HG03196 (cell line): ENCODE measurements around the gene PUM1.

Source experiments
- ATAC-seq: cut with Tn5 transposase; IDR thresholded peaks from one replicate; pipeline ENCODE4 v1.9.1; 2021; ENCODE audit not compliant: unreplicated experiment

Gene PUM1

DNA sequence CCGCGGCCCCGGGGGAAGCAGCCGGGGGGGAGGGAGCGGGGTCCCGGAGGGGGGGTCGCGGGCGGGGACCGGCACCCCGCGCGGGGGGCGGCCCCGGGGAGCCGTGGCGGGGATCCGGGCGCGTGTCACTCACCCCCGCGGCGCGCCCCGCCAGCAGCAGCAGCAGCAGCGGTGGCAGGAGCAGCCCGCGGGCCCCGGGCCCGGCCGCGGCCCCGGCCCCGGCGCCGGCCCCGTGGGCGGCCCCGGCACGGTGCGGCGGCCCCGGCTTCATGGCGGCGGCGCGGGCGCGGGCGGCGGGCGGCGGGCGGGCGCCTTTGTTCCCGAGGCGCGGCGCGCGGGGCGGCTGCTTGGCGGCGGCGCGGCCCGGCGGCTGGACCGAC, 157.2 kb downstream of the PUM1 start:
- ATAC-seq: no peak

DNA sequence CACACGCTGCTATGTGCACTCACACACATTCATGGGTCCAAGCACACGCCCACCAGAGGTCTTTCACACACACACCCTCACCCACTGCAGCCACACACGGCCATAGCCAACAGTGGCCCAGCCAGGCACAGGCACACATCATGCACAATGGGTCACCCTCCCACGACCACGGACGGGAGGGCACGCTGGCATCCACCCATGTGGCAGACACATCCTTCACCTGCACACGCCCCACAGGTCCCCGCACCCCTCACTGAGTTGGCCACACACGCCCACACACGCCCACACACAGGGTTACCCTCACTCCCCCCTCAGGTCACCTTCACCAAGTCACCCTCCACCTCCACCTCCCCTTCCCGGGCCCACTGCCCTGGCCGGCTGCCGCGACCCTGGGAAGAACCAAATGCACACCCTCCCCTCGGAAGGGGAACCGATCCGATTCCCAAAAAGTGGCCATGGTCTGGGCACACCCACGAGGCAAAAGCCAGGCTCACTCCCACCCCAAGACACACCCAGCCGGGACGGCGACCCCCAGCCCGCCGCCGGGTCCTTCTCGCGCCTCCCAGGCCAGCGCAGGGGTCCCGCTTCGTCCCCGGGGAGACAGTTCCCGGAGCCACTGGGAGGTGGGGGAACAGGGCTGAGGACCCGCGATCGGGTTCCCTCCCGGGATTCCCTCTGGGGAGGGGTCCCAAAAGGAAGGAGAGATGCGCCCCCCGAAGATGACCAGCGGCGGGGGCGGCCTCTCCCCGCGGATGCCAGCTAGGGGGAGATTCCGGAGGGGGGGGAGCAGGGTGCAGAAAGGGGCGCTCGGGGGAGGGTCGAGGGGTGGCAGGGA, 157.8 kb downstream of the PUM1 start:
- ATAC-seq: no peak

DNA sequence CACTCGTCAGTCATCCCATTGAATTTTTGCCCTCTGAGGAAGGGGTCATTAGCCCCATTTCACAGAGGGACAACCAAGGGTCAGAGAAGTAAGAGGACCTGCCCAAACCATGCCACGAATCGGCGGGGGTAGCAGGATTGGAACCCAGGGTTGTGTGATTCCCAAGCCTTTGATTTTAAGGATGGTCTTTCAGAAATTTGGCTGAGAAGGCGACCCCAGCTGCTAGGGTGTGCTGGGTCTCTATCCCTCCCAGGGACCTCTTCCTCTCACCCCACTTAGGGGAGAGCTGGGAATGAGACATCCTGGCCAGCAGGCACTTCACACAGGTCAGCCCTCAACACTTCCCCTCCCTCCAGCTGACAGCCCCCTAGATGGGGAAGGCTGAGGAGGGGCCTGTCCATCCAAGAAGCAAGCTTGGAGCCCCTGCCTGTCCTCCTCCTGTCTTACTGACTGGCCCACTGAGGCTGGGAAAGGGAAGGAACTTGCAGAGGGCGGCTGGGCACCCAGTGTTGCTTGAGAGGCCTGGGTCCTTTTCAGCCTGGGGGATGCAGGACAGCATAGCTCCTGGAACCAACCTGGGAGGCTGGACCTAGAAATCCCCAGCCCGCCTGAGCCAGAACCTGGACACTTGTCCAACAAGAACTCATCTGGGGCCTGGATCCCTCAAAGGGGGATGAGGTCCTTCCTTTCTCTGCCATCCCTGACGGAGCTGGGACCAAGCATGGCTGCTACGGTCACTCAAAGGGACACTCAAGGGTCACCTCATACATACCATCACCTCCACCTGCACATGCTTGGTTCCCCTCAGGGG, 158.7 kb downstream of the PUM1 start:
- ATAC-seq: no peak

DNA sequence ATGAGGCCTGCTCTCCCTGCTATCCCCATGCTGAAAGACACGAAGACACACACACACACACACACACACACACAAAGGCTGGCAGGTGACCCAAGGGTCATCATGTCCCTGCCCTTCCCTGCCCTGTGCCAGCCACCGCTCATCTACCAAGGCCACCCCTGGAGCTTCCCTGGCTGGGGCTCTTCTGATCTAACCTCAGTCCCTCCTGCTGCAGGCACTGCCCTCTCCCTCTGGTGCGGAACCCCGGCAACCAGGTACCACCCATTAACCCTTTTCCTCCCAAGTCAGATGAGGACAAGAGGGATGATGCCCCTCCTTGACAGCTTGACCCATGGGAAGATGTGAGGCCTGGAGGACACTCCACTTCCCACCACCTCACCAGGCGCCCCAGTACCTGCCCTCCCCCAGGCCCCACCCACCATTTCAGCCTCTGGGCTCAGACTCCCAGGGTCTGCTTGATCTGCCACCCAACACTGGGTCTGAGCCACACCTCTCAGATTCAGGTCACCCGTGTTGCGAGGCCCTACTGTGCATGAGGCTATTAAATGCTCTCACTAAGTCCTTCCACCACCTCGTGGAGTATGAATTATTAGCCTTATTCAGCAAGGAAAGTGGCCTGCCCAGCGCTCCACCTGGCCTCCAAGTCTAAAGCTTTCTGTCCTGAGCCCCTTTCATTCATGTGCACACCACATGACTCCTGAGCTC, 159.4 kb downstream of the PUM1 start:
- no peak for ATAC-seq

DNA sequence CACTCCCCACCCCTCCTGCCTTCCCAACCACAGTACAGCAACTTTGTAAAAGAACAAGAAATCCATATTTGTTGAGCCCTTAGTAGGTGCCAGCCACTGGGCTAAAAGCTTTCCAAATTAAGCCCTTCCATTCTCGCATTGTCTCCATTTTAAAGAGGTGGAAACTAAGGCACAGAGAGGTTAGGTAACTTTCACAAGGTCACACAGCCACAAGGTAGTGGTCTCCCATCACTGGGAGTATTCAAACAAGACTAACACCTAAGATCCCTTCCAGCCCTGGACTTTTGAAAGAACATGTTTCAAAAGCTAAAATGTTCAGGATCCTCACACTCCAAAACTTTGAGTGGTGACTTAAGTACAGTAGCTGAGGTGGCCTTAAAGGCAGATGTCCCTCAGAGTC, 160.1 kb downstream of the PUM1 start:
- no peak for ATAC-seq

DNA sequence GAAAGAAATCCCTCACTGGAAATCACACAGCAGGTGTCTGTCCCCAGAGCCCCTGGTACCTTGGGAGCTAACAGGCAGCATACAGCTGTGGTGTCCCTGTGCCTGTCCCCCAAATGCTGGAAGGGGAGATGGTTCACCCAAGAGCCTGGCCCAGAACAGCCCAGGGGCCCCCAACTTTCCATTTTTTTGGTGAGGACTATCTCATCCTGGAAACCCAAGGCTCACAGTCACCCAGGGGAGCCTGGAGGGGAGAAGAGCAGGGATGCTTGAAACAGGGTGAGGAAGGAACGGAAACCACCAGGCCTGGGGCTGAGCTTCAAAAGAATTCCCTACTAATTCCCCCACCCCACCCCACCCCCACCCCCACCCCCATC, 160.6 kb downstream of the PUM1 start:
- no peak for ATAC-seq

DNA sequence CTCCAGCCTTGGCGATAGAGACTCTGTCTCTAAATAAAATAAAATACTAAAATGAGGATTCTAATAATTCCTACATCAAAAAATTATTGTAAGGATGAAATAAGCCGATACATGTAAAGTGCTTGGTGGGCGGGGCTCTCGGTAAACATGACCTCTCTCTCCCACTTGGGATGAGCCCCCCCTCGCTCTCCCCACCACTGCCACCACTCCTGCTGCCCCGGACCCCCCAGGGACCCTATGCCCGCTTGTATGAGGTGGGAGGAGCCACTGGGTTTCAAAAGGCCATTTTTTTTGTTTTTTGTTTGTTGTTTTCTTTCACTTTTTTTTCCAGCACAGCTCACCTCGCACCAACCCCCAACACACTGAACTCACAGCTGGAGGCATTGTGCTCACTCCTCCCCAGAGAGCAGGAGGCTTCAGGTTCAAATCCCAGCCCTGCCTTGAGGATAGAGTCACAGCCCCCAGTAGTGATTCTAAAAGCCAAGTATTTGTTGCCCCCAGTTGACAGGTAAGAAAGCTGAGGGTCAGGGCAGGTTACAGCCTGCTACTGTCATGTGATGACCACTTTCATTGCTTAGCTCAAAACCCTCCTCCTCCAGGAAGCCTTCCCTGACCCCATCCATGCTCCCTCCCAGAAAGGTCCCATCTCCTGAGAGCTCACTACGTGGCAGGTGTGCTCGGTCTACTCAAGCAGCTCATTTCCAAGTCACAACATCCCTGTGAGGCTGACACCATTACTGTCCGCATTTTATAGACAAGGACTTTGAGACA, 161.1 kb downstream of the PUM1 start:
- no peak for ATAC-seq

DNA sequence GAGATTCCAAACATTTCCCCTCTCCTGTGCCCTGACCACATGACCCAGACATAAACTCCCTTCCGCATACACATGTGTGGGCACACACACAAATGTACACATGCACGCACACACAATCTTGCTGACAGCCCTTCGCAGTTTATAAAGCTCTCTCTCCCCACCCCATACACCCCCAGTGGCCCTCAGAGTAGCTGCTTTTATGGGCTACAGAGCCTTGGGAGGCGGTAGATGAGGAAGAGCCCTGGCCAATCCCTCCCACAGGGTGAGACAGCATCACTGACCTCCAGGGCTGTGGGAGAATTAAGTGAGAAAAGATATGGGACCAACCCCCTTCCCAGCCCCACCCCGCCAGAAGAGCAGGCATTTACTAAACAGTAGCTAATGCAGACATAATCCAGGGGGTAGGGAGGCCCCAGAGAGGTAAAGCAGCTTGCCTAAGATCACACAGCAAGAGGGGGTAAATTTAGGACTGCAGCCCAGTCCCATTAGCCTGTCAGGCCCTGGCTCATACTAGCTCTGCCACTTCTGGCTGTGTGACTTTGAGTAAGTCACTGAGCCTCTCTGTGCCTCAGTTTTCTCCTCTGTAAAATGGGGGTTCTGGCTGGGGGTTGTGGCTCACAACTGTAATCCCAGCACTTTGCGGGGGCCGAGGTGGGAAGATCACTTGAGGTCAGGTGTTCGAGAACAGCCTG, 162.0 kb downstream of the PUM1 start:
- no peak for ATAC-seq

DNA sequence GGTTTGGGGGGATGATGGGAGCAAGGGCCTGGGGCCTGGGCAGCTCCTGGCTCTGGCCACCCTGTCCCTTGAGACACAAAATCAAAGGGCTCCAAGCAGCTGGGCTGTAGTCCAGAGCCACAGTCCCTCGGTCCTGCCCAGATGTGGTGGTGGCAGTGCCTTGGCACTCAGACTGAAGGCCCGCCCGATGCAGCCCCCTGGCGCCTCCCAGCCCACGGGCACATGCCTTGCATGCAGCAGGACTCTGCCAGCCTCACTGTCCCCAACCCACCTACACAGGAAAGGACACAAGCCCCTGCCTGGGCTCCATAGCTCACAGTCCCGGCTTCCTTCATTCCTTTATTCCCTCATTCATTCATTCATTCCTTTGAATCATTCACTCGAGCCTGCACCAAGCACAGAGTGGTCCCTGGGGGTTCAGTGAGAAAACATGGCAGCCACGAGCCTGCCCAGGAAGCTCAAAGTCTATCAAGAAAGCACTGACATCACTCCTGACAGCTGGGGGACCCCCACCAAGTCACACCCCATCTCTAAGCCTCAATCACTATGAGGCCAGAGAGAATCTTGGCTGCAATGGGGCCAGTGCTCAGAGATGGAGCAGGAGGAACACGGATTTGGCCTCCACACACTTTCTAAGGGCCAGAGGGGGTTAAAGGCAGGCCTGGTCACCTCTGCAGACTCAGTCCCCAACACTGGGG, 162.8 kb downstream of the PUM1 start:
- no peak for ATAC-seq

DNA sequence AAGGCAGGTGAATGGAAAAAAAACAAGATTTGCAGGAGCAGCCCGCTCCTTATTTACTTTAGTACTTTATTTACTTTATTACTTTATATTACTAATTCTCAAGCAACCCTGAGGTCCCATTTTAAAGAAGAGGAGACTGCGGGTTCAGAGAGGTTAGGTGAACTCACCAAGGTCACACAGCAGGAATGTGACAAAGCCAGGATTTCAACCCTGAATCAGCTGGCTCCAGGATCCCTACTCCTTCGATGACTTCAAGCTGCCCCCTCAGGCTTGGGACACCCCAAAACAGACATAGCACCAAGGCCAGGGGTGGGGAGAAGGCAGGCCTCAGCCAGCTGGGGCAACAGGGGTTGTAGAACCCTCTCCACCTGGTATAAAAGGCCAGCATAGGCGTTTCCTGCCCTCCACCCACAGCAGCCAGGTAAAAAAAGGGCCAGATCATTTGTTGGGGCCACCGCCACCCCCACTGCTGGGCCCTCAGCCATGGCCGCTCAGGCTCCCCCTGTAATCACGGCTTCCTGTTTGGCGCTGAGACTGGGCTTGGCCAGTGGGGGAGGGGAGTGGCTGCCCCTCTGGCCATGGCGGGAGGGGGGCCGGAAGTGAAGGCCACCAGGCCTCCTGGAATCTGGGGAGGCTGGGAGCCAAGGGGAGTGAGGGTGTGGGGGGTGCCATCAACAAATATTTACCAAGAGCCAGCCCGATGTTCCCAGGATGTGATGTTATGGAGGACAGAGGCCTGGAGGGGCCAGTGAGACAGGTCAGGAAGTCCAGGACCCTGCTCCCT, 163.5 kb downstream of the PUM1 start:
- no peak for ATAC-seq

DNA sequence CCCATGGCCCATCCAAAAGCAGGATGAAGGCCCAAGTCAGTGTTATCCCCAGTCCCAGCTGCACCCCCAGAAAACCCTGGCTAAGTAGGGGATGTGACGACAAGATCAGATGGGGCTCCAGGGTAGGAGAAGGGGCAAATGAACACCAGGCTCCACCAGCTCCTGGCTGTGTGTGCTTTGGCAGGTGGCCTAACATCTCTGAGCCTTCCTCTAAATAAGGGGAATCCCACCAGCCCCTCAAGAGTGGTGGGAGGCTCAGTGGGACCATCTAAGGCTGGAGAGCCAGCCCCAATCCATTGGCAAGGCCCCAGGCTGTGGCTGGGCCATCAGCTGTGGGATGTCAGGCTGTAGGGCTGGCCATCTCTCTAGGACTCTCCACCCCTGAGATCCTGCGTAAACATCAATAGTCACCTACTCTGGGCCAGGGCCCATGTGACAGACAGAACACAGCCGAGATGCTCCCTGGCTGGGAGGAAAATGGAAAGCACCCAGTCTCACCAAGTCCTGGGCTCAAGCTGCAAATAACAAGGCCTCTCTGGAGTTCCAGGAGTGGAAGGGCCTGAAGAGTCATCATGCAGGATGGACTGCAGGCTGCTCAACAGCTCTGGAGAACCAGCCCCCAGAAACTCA, 164.5 kb downstream of the PUM1 start:
- ATAC-seq: no peak

DNA sequence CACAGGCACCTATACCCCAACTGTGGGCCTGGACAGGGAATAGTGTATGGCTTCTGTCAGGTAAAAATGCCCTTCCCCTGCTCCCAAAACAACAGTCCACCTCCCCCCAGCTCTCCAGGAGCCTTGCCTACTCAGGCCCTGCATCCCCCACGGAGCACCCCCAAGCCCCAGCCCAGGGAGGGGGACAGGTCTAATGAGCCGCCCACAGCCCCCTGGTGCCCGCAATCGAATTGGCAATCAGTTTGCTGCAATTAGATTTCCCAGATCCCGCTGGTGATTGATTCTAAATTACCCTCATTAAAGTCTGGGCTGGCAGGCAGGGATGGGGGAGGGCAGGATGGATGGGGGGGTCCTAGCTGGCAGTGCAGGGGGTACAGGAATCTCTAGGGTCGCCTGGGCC, 165.0 kb downstream of the PUM1 start:
- no peak for ATAC-seq

DNA sequence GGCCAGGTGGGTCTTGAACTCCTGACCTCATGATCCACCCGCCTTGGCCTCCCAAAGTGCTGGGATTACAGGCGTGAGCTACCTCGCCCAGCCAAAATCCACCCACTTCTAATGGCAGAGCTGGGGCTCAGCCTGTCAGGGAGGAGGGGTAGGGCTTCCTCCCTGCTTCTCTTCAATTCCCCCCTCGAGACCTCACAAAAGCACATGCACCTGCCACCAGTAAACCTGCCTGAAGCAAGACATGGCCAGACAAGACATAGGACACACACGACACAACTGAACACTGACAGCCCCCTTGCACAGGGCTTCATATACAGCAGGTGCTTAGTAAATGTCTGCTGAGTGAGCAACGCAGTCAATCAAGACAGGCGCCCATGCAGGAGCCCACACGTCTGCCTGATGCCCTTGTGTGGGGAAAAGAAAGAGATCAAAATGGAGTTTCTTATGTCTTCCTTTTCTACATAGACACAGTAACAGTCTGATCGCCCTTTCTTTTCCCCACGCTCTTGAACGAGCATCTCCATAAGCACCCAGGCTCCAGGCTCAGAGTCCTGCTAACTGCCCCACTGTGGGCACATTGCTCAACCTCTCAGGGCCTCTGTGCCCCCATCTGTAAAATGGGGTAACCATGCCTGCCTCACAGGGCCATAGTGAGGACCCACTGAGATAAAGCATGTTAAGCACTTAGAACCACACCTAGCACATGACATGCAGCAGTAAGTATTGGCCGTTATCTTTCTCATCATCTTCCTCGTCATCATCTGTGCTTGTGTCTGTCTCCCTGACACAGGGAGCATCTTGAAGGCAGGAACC, 165.7 kb downstream of the PUM1 start:
- no peak for ATAC-seq

DNA sequence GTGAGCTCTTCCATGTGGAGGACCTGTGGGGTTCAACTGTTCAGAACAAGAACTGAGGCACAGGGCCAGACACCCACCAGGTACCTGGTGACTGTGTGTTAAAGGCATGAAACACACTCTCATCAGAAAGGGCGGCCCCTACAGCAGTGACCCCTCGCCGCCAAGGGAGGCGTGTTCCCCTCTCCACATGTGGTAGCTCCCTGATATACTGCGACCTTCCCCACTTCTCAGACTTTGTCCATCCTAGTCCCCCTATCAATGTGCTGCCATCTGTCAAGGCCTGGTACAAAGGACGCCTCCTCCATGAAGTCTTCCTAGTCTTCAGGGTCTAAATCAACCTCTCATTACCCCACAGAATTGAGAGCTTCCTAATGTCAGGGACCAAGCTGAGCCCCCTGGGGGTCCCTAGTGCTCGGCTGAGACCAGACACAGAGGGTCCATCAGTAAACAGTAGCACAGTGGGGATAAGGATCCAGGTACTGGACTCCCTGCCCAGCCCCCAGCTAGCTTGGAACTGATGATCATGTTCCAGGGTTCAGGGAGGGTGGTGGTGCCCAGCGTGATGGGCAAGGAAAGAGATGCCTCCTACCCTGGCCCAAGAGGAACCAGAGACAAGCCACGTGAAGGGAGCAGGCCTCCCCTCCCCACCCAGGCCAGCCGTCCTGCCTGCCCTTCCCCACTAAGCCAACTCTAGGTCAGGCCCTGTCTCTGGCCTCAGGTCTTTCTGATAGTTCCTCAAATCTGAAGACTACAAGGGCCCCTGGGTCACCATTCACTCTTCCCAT, 167.3 kb downstream of the PUM1 start:
- ATAC-seq: no peak

DNA sequence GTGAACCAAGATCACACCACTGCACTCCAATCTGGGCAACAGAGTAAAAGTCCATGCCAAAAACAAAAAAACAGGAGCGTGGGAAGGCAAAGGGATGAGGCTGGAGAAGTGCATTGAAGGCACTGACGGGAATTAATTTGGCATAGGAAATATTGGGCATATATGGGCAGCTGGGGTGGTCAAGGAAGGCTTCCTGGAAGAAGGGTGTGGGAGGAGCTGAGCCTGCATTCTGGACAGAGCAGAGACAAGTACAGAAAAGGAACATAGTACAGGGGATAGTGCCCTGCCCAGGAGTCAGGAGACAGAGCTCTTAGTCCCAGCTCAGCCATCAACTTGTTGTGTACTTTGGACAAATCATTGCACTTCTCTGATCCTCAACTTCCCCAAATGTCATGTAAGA, 168.6 kb downstream of the PUM1 start:
- ATAC-seq: no peak

DNA sequence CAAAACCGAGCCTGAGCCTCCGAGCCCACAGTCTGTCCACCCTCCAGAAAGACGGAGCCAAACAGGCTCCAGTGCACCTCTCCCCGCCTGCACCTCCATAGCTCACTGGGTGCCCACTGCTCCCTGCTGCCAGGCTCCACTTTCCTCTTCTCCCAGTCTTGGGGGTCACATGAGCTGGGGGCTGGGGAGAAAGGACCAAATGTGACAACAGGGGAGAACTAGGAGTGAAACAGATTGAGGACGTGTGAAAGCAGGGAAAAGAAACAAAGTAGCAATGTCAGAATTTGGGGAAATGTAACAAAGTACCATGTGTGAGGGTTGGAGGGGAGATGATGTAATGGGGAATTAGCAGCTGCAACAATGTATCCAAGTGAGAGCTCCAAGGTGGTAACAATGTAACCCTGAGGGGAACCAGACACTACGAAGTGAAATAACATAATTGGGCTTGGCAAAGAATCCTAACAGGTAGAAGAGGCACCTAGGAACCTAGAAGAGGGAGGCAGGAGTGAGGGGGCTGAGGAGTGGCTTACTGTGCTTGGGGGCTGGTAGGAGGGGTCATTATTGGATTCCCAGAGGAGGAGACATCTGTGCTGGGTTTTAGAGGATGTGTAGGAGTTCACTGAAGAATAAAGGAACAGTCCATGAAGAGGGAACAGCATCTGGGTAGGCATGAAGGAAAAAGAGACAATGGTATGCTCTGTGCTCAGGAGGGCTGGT, 169.4 kb downstream of the PUM1 start:
- ATAC-seq: no peak
